T-helper 2 cell treated with Interferon-gamma antibody and Interleukin-4, amounts not matched to agents 100 ng/mL and 5 ng/mL, for 36 hours (primary cell): ENCODE data around the gene SLC8A3. TPM values are rescaled to one million over a fixed set of nuclear protein-coding genes. Genes with fewer than 3 reads are reported as not detected.

Experiments used
- intact Hi-C: fragments of 100-400 bp; cut with micrococcal nuclease; formaldehyde crosslinking; loops from one replicate; pipeline ENCODE4 v1.15.1; 2023
- total RNA-seq: library from RNA; stranded (reverse); gene quantifications from 2 replicates; pipeline ENCODE4 v1.2.3, GENCODE V29; 2022

The SLC8A3 gene
- total RNA-seq, 1 donor from 2014 or later: 0.05 TPM

DNA sequence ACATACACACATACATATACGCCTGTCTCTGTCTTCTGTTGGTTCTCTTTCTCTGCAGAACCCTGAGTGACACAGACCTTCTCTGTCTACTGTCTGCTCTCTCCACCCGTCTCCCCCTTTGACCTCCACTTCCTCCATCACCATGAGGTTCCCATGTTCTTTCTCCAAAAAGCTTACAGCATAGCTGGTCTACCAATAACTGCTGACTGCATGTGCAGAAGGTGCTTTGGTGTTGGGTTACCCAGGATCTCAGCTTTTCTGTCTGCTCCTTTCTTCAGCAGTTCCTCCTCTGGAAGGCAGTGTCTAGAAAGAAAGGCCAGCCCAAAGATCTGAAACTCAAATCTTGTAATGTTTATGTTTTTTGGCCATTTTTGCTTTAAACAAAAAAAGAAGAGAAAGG, 184.0 kb downstream of the SLC8A3 start:
- intact Hi-C loops: no loop called here

DNA sequence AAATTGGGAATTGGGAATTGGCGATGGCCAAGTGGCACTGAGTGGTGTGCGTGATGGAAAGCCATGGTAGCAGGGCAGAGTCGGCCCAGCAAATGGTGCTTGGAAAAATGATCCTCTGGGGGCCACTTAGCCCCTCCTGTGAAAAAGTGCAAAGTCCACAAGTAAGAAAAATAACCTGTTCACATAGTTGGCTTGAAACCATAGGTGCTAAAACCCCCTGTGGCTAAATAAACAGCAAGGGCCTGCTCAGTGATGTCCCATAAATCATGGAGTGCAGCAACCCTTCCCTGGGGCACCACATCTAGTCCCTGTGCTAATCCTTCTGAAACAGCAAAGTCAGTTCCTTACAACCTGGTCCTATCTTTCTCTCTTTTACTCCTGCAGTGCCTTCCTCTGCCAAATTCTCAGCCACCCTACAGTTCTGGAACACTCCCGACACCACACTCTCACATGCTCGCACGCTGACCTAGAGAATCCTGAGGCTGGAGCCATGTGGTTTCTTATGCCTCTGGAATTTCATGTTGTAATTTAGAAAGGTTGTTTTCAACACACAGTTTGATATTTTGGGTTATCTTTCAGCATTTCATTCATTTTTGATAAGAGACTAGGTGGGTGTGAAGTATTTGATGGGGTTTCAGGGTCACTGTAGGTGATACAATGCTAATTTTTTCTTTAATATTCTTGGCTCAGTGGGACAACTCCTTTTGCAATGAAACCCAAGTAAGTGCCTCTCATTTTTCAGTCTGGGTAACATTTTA, 186.0 kb downstream of the SLC8A3 start:
- intact Hi-C loops: no loop called here

DNA sequence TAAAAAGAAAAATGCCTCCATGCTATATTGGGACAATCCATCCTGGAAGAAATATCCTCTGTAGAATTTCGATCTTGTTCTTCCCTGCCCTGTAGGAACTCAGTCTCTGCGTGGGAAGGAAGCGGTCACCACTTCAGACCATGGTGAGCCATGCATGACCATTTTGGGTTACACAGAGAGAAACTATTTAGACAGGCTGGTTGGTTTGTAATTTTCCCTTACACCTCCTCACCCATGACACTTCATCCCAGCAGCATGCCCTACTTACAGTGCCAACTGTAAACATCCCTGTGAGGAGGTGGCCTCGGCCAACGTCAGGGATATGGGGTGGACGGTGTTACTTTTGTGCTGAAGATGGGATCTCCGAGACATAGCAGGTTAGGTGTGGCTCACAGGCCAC, 188.2 kb downstream of the SLC8A3 start:
- intact Hi-C loops: no loop called here

DNA sequence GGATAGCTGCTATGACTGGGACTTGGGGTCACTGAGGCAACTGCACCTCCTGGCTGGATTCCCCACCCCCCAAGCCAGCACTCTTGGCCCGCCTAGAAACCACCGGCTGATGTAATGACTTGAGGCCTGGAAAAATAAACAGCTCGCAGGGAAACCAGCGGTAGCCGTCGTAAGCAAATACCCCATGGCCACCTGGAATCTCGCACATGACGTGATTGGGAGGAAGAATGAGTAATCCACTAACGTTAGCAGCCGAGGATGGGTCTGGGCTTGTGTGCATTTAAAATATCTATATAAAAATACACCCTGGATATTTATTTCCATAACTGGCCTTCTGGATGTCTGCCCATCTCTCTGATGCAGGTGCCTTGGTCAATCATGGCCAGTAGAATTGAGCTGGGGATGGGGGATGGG, 189.5 kb downstream of the SLC8A3 start:
- intact Hi-C loops: no loop called here

DNA sequence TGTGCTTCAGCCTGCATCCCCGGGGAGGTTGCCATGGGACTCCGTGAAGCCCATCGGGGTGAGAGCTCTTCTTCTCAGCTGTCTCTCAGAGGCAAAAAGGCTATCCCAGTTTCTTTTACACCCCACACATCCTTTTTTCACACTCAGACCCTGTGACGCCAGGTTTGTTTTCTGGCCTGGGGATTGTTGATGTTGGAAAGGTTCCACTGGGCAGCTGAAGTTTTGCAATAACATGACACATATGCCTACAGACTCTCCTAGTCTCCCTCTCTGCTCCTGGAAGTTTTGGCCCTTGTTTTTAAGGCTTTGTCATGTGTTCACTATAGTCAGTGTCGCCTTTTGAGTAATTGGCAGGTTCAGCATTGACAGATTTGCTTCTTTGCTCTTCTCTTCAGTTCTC, 190.9 kb downstream of the SLC8A3 start:
- intact Hi-C loops: no loop called here

DNA sequence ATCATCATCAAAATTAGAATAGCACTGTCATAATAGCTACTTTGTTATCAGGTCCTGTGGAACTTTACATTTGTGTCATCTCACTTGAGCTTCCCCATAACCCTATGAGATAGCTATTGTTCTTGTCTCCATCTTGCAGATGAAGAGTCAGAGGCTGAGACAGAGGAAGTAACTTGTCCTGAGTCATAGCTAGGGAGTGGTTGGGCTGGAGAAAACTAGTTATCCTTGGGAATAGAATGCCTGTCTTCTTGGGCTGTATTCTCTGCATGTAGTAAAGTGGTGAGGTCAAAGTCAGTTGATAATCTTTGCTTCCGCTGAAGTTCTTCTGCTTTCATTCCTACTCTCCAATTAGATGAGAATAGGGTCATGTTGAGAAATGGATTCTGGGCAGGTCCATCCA, 192.5 kb downstream of the SLC8A3 start:
- intact Hi-C loops: no loop called here

Other genes starting within 250 kb of the SLC8A3 start
- 58.6 and 68.3 TPM in 2 replicates for gene COX16, start 170.7 kb upstream of the SLC8A3 start, total RNA-seq
- 5.2 TPM in 2 replicates for gene SYNJ2BP, start 228.1 kb upstream of the SLC8A3 start, total RNA-seq